ENCODE results near the gene TCEA3.

DNA sequence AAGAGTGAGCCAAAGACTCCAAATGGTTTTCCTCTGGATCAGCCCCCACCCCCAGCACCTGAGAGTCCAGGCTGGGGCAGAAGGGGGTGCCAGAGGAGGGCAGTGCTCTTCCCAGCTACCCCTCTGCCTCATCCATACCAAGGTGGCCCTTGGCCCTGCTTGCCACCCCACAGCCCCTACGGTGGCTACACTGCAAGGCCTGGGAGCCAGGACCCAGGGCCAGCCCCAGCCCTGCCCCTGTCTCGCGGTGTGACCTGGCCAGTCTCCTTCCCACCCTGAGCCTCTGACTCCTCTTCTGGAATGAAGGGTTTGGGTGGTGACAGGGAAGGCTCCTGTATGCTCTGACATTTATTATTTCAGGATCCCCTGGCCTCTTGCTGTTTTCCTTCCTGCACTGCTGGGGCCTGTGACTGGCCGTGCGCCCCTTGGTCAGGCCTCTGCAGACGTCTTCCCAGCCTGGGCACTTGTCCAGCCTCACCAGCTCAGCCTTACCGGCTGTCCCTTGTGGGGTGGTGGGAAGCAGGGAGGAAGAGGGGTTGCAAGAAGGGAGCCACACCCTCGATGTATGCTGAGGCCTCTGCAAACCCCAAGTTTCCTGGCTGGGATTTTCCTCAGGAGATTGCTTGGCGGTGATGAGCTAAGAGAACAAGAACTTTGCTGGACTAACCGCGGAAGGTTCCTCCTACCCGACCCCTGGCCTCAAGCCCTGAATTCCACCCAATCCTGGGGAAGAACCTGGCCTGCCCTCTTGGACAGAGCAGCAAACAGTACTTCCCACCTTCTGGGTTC, 45.9 kb upstream of the TCEA3 start:
- no peak for TF ChIP-seq POLR2A (IDR thresholded peaks at IDR 0.05)
- TF ChIP-seq, protein P1, sequence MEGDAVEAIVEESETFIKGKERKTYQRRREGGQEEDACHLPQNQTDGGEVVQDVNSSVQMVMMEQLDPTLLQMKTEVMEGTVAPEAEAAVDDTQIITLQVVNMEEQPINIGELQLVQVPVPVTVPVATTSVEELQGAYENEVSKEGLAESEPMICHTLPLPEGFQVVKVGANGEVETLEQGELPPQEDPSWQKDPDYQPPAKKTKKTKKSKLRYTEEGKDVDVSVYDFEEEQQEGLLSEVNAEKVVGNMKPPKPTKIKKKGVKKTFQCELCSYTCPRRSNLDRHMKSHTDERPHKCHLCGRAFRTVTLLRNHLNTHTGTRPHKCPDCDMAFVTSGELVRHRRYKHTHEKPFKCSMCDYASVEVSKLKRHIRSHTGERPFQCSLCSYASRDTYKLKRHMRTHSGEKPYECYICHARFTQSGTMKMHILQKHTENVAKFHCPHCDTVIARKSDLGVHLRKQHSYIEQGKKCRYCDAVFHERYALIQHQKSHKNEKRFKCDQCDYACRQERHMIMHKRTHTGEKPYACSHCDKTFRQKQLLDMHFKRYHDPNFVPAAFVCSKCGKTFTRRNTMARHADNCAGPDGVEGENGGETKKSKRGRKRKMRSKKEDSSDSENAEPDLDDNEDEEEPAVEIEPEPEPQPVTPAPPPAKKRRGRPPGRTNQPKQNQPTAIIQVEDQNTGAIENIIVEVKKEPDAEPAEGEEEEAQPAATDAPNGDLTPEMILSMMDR (IDR thresholded peaks at IDR 0.05), result no peak

All from body of pancreas (tissue), 4 donors.